Stimulated activated CD8-positive, alpha-beta memory T cell treated with anti-CD3 and anti-CD28 coated beads, Interleukin-2, amount 100 ng/mL, for 48 hours (primary cell): ENCODE measurements around the gene UBE4A.

Experiments used
- DNase-seq, 2 donors: peaks; one replicate each; pipeline ENCODE4 v3.0.0-alpha.2; 2020; ENCODE audit warnings: low read depth in 2 of 2

Gene UBE4A

GRCh38 chr11:118359295-118359958 is at the start of gene UBE4A:
Gene UBE4A (plus strand): TSS chr11:118359600. CDS start chr11:118365081, 5,481 bp downstream.
- DNase-seq: peak; percentile 95 to 98

- no peak for DNase-seq
Observed at GRCh38 chr11:118310271-118310670, 49.1 kb upstream of the UBE4A start.

DNA sequence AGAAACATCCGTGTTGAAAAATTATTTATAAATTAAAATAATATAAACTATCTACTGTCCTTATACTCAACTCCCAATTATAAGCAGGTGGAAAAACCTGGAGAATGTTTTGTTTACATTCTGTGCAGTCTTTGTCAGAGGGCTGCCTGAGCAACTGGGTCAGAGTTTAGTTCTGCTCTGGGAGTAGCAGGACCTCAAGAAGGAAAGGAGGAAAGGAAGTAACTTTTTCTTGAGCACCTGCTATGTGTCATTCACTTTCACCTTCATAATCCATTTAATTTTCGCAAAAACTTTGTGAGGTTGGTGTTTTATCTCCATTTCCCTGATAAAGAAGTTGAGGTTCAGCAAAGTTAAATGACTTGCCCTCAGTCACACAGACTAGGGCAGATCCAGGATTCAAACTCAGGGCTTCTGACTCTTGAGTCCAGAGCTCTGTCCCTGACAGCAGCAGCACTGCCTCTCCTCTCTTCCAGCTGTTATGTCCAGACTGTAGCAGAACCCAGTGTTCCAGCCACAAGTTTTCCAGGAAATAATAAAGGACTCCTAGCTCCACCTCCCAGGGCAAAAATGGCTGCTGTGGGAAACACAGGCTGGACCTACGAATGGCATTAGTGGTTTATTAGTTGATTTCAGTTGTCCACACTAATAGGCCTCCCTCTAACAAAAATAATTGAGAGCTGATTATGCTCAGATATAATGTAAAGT is 48.5 kb upstream of the UBE4A start:
- DNase-seq: no peak

- no peak for DNase-seq
Observed at GRCh38 chr11:118311518-118311917, 47.9 kb upstream of the UBE4A start.

GRCh38 chr11:118312328-118312727 is 47.1 kb upstream of the UBE4A start:
- DNase-seq: no peak

DNA sequence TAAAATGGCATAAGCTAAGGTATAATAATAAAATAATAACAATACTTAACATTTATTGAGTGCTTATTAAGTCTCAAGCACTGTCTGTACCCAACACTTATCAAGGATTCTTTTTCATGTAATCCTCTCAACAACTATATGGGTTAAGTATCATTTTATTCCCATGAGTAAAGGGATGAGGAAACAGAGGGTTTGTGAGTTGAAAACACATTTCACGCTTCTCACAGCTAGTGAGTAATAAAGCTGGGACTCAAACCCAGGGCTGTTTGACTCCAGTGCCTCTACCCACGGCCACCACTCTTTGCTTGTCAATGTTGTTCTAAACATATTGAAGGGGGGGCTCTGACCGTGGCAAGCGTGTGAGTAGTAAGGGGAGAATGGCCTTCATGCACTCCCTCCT is 46.2 kb upstream of the UBE4A start:
- no peak for DNase-seq

- no peak for DNase-seq
Observed at GRCh38 chr11:118314988-118315411, 44.4 kb upstream of the UBE4A start.

GRCh38 chr11:118318124-118318523 is 41.3 kb upstream of the UBE4A start:
- no peak for DNase-seq

DNA sequence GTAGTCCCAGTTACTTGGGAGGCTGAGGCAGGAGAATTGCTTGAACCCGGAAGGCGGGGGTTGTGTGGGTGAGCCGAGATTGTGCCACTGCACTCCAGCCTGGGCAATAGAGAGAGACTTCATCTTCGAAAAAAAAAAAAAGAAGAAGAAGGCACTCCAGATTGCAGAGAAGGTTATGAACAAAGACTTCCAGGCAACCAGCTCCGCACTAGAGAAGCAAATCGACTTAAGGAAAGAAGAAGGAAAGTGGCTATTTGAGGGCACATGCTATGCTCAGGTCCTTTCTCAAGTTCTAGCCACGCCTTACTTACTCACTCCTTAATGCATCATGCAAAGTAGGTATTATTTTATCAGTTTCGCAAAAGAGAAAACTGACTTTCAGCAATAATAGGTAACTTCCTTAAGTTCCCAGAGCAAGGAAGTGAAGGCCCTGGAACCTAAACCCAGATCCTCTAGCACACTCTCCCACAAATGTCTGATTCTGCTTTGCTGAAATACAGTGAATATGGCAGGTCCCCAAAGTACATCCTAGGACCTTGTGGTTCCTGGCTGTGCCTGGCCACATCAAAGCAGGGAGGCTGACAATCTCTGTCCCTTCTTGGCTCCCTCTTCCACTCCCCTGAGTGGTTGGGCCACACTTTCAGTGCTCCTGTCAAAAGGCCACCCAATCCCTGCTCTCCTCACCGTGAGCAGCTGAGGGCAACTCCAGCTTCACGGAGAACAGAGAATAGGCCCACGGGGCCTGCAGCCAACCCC is 40.6 kb upstream of the UBE4A start:
- no peak for DNase-seq

- DNase-seq: no peak
Observed at GRCh38 chr11:118319337-118319707, 40.1 kb upstream of the UBE4A start.

GRCh38 chr11:118320515-118320914 is 38.9 kb upstream of the UBE4A start:
- no peak for DNase-seq

DNA sequence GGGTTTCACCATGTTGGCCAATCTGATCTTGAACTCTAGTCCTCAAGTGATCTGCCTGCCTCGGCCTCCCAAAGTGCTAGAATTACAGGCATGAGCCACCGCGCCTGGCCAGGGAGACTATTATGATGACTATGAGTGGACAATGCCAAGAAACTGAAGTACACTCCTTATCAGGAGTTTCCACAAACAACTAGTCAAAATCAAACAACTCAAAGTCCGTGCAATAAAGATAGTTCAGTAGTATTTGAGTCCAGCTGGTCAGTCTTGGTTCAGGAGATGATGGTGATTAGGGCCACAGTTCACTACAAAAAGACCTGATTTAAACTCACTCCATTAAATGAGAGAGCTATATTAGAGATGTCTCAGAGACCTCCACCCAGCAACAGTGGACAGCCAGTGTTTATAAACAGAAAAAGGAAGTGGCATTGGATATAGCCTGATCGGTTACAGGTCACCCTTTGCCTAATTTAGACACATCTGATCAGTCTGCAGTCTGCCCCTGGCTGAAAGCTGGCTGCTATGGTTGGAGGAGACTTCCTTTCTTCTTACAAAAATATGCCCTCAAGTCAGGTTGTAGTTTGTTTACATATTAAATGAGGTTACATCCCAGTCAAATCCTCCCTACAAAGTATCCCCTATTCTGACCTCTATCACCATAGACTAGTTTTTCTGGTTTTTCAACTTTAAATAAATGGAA is 37.9 kb upstream of the UBE4A start:
- DNase-seq: no peak

GRCh38 chr11:118322721-118323120 is 36.7 kb upstream of the UBE4A start:
- DNase-seq: no peak

DNA sequence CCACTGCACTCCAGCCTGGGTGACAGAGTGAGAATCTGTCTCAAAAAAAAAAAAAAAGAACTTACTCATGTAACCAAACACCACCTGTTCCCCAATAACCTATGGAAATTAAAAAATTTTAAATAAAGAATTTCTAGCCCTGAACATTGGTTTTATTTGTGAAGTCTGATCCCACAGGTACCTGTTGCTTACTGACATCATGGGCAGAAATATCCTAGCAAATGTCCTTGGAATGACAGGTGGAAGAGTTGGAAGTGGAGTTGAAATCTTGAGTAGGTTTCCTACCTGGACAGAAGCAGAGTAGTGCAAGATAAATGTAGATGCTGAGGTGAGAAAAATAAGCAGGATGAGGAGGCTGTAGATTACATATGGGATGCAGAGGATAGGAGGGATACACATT is 34.1 kb upstream of the UBE4A start:
- no peak for DNase-seq

GRCh38 chr11:118328745-118329144 is 30.7 kb upstream of the UBE4A start:
- DNase-seq: no peak

- DNase-seq: no peak
Observed at GRCh38 chr11:118334745-118335144, 24.7 kb upstream of the UBE4A start.

GRCh38 chr11:118338637-118339061 is 20.8 kb upstream of the UBE4A start:
- DNase-seq: peak; percentile 66 to 83

DNA sequence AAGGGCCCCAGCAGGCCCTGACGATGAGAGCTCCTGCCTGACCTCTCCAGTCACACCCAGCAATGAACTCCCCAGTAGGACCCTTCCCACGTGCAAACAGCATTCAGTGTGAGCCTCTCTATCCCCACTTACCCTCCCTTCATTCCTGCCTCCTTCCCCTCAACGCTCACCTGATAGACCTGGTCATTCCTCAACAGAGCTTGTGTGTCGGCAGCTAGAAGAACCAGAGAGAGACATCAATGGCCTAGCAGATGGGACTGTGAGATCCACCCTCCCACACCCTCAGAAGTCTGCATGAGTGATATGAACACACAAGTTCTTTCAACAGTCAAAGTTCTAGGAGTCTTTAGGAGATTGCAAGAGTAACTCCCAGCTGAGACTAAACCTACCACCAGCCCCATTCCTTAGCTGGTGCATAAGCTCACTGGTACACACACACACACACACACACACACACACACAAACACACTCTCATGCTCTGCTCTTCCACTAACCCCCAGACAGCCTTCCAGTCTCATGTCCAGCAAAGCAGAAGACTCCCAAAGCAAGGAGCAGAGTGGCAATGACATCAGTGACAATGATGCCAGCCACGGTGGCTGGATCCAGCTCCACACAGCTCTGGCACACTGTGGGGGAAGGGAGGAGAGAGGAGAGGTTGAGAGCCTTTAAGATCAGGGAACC is 20.0 kb upstream of the UBE4A start:
- no peak for DNase-seq

- no peak for DNase-seq
Observed at GRCh38 chr11:118340449-118340848, 19.0 kb upstream of the UBE4A start.

DNA sequence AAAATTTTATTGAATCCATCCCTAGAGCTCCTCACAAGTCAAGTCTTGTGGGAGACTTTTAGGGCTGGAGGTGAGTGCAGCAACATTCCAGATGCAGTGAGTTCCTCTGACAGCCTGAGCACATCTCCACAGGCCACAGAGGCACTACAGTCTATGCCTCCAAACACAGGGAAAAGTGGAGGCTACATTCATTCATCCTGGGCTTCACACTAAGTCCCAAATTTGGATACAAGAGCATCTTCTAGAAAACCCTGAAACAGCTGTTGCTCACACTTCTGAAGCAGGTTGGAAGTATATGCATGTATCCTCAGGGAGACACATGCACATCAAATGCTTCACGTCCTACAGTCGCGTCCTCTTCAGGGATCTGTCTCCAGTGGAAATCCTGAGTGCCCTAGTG is 18.1 kb upstream of the UBE4A start:
- DNase-seq: no peak

DNA sequence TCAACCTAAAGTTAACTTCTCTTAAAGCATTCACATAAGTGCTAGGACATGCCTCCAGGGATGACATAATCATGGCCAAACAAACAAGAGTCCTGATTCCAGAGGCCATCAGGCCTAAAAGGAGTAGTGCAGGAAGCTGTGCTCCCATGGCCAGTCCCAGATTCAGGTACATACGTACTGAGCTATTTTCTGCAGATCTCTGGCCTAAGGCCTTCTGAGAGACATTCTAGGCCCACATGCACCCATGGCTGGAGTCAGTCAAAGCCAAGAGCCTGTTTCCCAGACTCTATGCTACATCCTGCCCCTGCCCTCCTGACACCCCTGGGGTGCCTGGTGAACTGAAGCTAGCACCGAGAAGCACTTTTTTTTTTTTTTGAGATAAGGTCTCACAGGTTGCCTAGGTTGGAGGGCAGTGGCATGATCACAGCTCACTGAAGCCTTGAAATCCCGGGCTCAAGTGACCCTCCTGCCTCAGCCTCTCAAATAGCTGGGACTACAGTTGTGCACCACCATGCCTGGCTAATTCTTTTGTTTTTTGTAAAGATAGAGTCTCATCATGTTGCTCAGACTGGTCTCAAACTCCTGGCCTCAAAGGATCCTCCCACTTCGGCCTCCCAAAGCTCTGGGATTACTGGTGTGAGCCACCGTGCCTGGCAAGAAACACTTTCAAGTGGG is 17.4 kb upstream of the UBE4A start:
- DNase-seq: no peak
